HepG2 (cell line): ENCODE results near the gene BAHCC1. TPM values are rescaled to one million over a fixed set of nuclear protein-coding genes. Genes with fewer than 3 reads are reported as not detected.
A peak's percentile ranks its signal among the peaks of the same experiment; 100 is the strongest.

Experiments
- ATAC-seq: fragments of 200-7000 bp; cut with Tn5 transposase; 3 replicates; pipeline ENCODE4 v1.9.1; 2020; ENCODE audit warnings: mild to moderate bottlenecking, moderate library complexity
- BruUV-seq: library from RNA; stranded (reverse); fragments of 400-500 nt; replicated peaks from 2 replicates; lab custom pipeline; 2021; lab: Mats Ljungman, UMichigan
- CTCF ChIA-PET: fragments of 300-600 bp; formaldehyde crosslinking; extraction: SDS; loops from one replicate; lab custom pipeline; 2021; ENCODE audit warnings: low total read pairs, inconsistent platforms, low intra/inter-chr PET ratio; lab: Yijun Ruan, JAX
- POLR2A ChIA-PET: fragments of 350-600 bp; sonication (Branson Sonifier 250); formaldehyde crosslinking; loops from one replicate; lab custom pipeline; 2020; ENCODE audit warnings: antibody characterized with exemption, inconsistent platforms; lab: Yijun Ruan, JAX
- DNase-seq: peaks from one replicate; pipeline ENCODE4 v3.0.0-alpha.2; 2015; ENCODE audit warnings: low spot score
- FAIRE-seq: peaks from 3 replicates; lab custom pipeline; 2011; peaks lifted over from hg19 to GRCh38; lab: Jason Lieb, UNC
- H2AFZ ChIP-seq: one replicate; pipeline ENCODE4 v1.6.1; 2011; ENCODE audit warnings: low read length, inconsistent platforms
- H3K27ac ChIP-seq: fragments of 300-600 bp; 3 replicates; pipeline ENCODE4 v1.8.0; 2011; ENCODE audit warnings: mixed run types, mild to moderate bottlenecking, mixed read lengths, low read length, inconsistent platforms; ENCODE audit not compliant: insufficient read depth; ENCODE audit errors: extremely low read length
- H3K27me3 ChIP-seq, 2 experiments: fragments of 200-600 bp in 1 of 2; 2 replicates in 1 of 2; 3 replicates in 1 of 2; pipeline versions ENCODE4 v1.6.0 to v1.8.0; 2011; ENCODE audit warnings: low read length in 2 of 2, mild to moderate bottlenecking in 2 of 2, moderate library complexity in 2 of 2, inconsistent platforms in 1 of 2; ENCODE audit not compliant: insufficient read depth in 2 of 2, control insufficient read depth in 1 of 2
- H3K36me3 ChIP-seq, 2 experiments: fragments of 200-600 bp in 1 of 2; replicated peaks in 1 of 2; 2 replicates in 1 of 2; 3 replicates in 1 of 2; pipeline versions ENCODE4 v1.5.1 to v1.8.0; 2011; ENCODE audit warnings: low read length in 2 of 2, inconsistent platforms in 1 of 2; ENCODE audit not compliant: insufficient read depth in 2 of 2, control insufficient read depth in 1 of 2
- H3K4me1 ChIP-seq: 2 replicates; pipeline ENCODE4 v1.5.1; 2012; ENCODE audit warnings: low read length, inconsistent platforms; ENCODE audit not compliant: insufficient read depth
- H3K4me2 ChIP-seq: 2 replicates; pipeline ENCODE4 v1.6.0; 2011; ENCODE audit warnings: low read depth, low read length, inconsistent platforms
- H3K4me3 ChIP-seq, 3 experiments: fragments of 200-600 bp in 1 of 3; sonication (generic), shearing (Covaris generic) in 1 of 3; replicated peaks in 1 of 3; 2 replicates each; pipeline ENCODE4 v1.5.1; 2011 to 2016; ENCODE audit warnings: low read length in 3 of 3, inconsistent platforms in 2 of 3, low read depth in 2 of 3, mild to moderate bottlenecking in 2 of 3, control low read depth in 1 of 3, mixed read lengths in 1 of 3; ENCODE audit not compliant: insufficient read depth in 1 of 3
- H3K79me2 ChIP-seq: one replicate; pipeline ENCODE4 v1.6.1; 2011; ENCODE audit warnings: low read length, inconsistent platforms; ENCODE audit not compliant: insufficient read depth
- H3K9ac ChIP-seq: 2 replicates; pipeline ENCODE4 v1.6.0; 2011; ENCODE audit warnings: mild to moderate bottlenecking, low read depth, low read length, inconsistent platforms; ENCODE audit not compliant: insufficient read depth
- H3K9me3 ChIP-seq: 2 replicates; pipeline ENCODE4 v1.5.1; 2012; ENCODE audit warnings: mild to moderate bottlenecking, low read length
- H4K20me1 ChIP-seq: 2 replicates; pipeline ENCODE4 v1.6.0; 2011; ENCODE audit warnings: inconsistent platforms, mild to moderate bottlenecking, low read length, moderate library complexity; ENCODE audit not compliant: insufficient read depth
- CCAR2 ChIP-seq: fragments of 200-400 bp; formaldehyde crosslinking; optimal IDR thresholded peaks from 2 replicates; pipeline ENCODE3; 2018; ENCODE audit warnings: low read depth, mild to moderate bottlenecking, low read length, moderate library complexity
- GLI4 ChIP-seq: sonication (generic); formaldehyde crosslinking; IDR thresholded peaks from 2 replicates; pipeline ENCODE4 v1.5.1; 2020; ENCODE audit warnings: missing genetic modification reagents, mild to moderate bottlenecking, moderate library complexity, borderline replicate concordance
- JUNB ChIP-seq: sonication (generic); formaldehyde crosslinking; IDR thresholded peaks from 2 replicates; pipeline ENCODE4 v1.8.0; 2022; ENCODE audit warnings: missing genetic modification reagents, mild to moderate bottlenecking, borderline replicate concordance
- MNT ChIP-seq: fragments of 450-650 bp; IDR thresholded peaks from 2 replicates; pipeline ENCODE4 v1.6.1; 2016
- NR1H2 ChIP-seq: sonication (generic); formaldehyde crosslinking; IDR thresholded peaks from 2 replicates; pipeline ENCODE4 v1.8.1; 2022; ENCODE audit warnings: low read depth, missing genetic modification reagents, borderline replicate concordance
- RFXAP ChIP-seq: sonication (generic); formaldehyde crosslinking; IDR thresholded peaks from 2 replicates; pipeline ENCODE4 v1.4.0; 2020; ENCODE audit warnings: missing genetic modification reagents, borderline replicate concordance
- SRY ChIP-seq: sonication (generic); formaldehyde crosslinking; IDR thresholded peaks from 2 replicates; pipeline ENCODE4 v1.8.0; 2022; ENCODE audit warnings: mild to moderate bottlenecking, missing genetic modification reagents
- XRCC5 ChIP-seq: fragments of 200-400 bp; formaldehyde crosslinking; optimal IDR thresholded peaks from 2 replicates; pipeline ENCODE3; 2017; ENCODE audit warnings: mild to moderate bottlenecking, low read length
- ZBTB49 ChIP-seq: sonication (generic); formaldehyde crosslinking; IDR thresholded peaks from 2 replicates; pipeline ENCODE4 v1.4.0; 2020; ENCODE audit warnings: missing genetic modification reagents, borderline replicate concordance
- ZNF121 ChIP-seq: sonication (generic); formaldehyde crosslinking; IDR thresholded peaks from 2 replicates; pipeline ENCODE4 v1.5.0; 2020; ENCODE audit warnings: mild to moderate bottlenecking, missing genetic modification reagents
- ZNF142 ChIP-seq: sonication (generic); formaldehyde crosslinking; IDR thresholded peaks from 2 replicates; pipeline ENCODE4 v1.4.0; 2020; ENCODE audit warnings: missing genetic modification reagents
- ZNF530 ChIP-seq: sonication (generic); formaldehyde crosslinking; IDR thresholded peaks from 2 replicates; pipeline ENCODE4 v1.5.0; 2020; ENCODE audit warnings: low read depth, mild to moderate bottlenecking, missing genetic modification reagents
- ZNF589 ChIP-seq: sonication (generic); formaldehyde crosslinking; conservative IDR thresholded peaks from 2 replicates; pipeline ENCODE4 v1.8.0; 2022; ENCODE audit warnings: mild to moderate bottlenecking, moderate library complexity, missing genetic modification reagents
- ZNF749 ChIP-seq: sonication (generic); formaldehyde crosslinking; IDR thresholded peaks from 2 replicates; pipeline ENCODE4 v1.8.0; 2022; ENCODE audit warnings: mild to moderate bottlenecking, missing genetic modification reagents, moderate library complexity, borderline replicate concordance
- WGBS: methylation state at CpG from one replicate; pipeline ENCODE4 v1.1.6; 2017; ENCODE audit warnings: low lambda C conversion rate; 5-methylcytosine and 5-hydroxymethylcytosine counted together
- in situ Hi-C: cut with HindIII; loops from 2 replicates; pipeline ENCODE4 v1.10.0; 2017; ENCODE audit warnings: low pct_unique_long_range_greater_than_20kb; ENCODE audit not compliant: extremely low pct_ligation_motif_present
- intact Hi-C: fragments of 100-400 bp; cut with micrococcal nuclease; formaldehyde crosslinking; loops from one replicate; pipeline ENCODE4 v1.10.0; 2022; ENCODE audit not compliant: unreplicated experiment
- polyA plus RNA-seq, 8 experiments: library from polyadenylated mRNA; depleted of rRNA in 3 of 8; stranded (reverse) in 7 of 8; unstranded in 1 of 8; fragments of >200 nt; fragmentation: Illumina TruSeq in 4 of 8; extraction: Trizol in 4 of 8; gene quantifications; 2 replicates each; pipeline versions ENCODE4 v1.2.1 to v1.2.3, GENCODE V29; 2011 to 2016; ENCODE audit warnings: low read depth in 4 of 8, missing spikeins in 1 of 8, mixed read lengths in 1 of 8; ENCODE audit not compliant: insufficient read depth in 1 of 8
- total RNA-seq, 5 experiments: library from RNA; depleted of rRNA; stranded (reverse); fragments of >200 nt; fragmentation: Illumina TruSeq; extraction: Trizol; gene quantifications; 2 replicates each; pipeline ENCODE4 v1.2.3, GENCODE V29; 2016; ENCODE audit warnings: low read depth in 1 of 5

Gene BAHCC1
- total and polyA plus RNA-seq, 2 of the 13 experiments (the other 11 are each of a cell fraction or from before 2014, with no cell fraction given): 1.4 to 1.7 TPM

- H3K9ac ChIP-seq: no peak overlapping the region
- no peak for FAIRE-seq
- H3K4me1 ChIP-seq: peaks cover 82% of the 10 kb centered on the region
- no peaks in the 10 kb centered on the region for H3K9me3 ChIP-seq
- no peak for ATAC-seq
- 80% methylated on average over 10 of the region's 10 CpGs for WGBS
- BruUV-seq: no TSS peak
- H3K4me2 ChIP-seq: peak overlapping the region; percentile 75; the same call in 1 of the 2 replicates
- H3K4me3 ChIP-seq: peak overlapping the region; percentile 7 to 77 (median 55); a peak in 1 of 6 replicates
- ChIA-PET CTCF (no interaction called here), POLR2A (interaction anchor here (0.6 to 1.4 kb wide), 6 partner anchors 9 to 121 kb away, joined by 3 to 5 read pairs (median 3); partner anchors contain the start of gene ACTG1)
- H3K79me2 ChIP-seq: peaks cover 13% of the 10 kb centered on the region
- H3K27ac ChIP-seq: no peak overlapping the region
- H3K27me3 ChIP-seq: peaks cover 8 to 65% of the 10 kb centered on the region in 2 experiments
- H4K20me1 ChIP-seq: peaks cover 15% of the 10 kb centered on the region; the same call in 1 of the 2 replicates
- intact Hi-C loops (loop anchor here (10.0 kb wide), 1 partner anchor 123 kb away; the partner anchor contains the start of gene ACTG1), in situ Hi-C loops (no loop called here)
- H3K36me3 ChIP-seq: no peaks in the 10 kb centered on the region
- H2AFZ ChIP-seq: no peak overlapping the region
- no peak for DNase-seq
- no peak for TF ChIP-seq ZNF749 (CRISPR knock-in tag)
- no peak for TF ChIP-seq SRY (CRISPR knock-in tag)
- no peak for TF ChIP-seq NR1H2 (CRISPR knock-in tag)
- no peak for TF ChIP-seq GLI4 (CRISPR knock-in tag)
- TF ChIP-seq JUNB: peak; percentile 35; the same call in 1 of the 2 replicates
- TF ChIP-seq RFXAP (CRISPR knock-in tag): no peak
- peak; percentile 19 for TF ChIP-seq XRCC5
- TF ChIP-seq CCAR2: no peak
- TF ChIP-seq ZNF142 (CRISPR knock-in tag): no peak
- TF ChIP-seq ZBTB49 (CRISPR knock-in tag): no peak
- peak; percentile 51; the same call in 1 of the 2 replicates for TF ChIP-seq MNT
- TF ChIP-seq ZNF530 (CRISPR knock-in tag): no peak
- no peak for TF ChIP-seq ZNF589 (CRISPR knock-in tag)
- no peak for TF ChIP-seq ZNF121
Observed at GRCh38 chr17:81391293-81391935, 3.8 kb upstream of the BAHCC1 start.
